HG03442 (cell line): Measurements from ENCODE around the gene CXCR5.
A peak's percentile ranks its signal among the peaks of the same experiment; 100 is the strongest.

Source experiments
- ATAC-seq: cut with Tn5 transposase; IDR thresholded peaks from one replicate; pipeline ENCODE4 v1.9.1; 2021; ENCODE audit warnings: mild to moderate bottlenecking, moderate library complexity; ENCODE audit not compliant: unreplicated experiment

Gene CXCR5

GRCh38 chr11:118924591-118925585 lies 41.2 kb downstream of the CXCR5 start:
- ATAC-seq = no peak

- ATAC-seq = no peak
Observed at GRCh38 chr11:118927554-118928100, 43.9 kb downstream of the CXCR5 start.

- ATAC-seq = peak; percentile 39
Observed at GRCh38 chr11:118928101-118928869, 44.6 kb downstream of the CXCR5 start.

- ATAC-seq = no peak
Observed at GRCh38 chr11:118928870-118929500, 45.3 kb downstream of the CXCR5 start.

GRCh38 chr11:118929501-118930093 lies 45.9 kb downstream of the CXCR5 start:
- ATAC-seq = no peak

GRCh38 chr11:118930094-118930712 lies 46.5 kb downstream of the CXCR5 start:
- ATAC-seq = no peak

GRCh38 chr11:118931571-118931970 lies 47.9 kb downstream of the CXCR5 start:
- ATAC-seq = no peak

GRCh38 chr11:118933486-118933885 lies 49.8 kb downstream of the CXCR5 start:
- no peak for ATAC-seq

- ATAC-seq = no peak
Observed at GRCh38 chr11:118935376-118935775, 51.7 kb downstream of the CXCR5 start.

GRCh38 chr11:118938491-118939403 lies 55.1 kb downstream of the CXCR5 start:
- ATAC-seq = no peak

GRCh38 chr11:118939404-118939915 lies 55.8 kb downstream of the CXCR5 start:
- no peak for ATAC-seq

GRCh38 chr11:118939953-118940598 lies 56.4 kb downstream of the CXCR5 start:
- no peak for ATAC-seq

- no peak for ATAC-seq
Observed at GRCh38 chr11:118947091-118947490, 63.4 kb downstream of the CXCR5 start.
